Large intestine (tissue), 3 donors: Measurements from ENCODE around the gene CNGA1. TPM values are rescaled to one million over a fixed set of nuclear protein-coding genes. Genes with fewer than 3 reads are reported as not detected.

ENCODE experiments used
- DNase-seq, 2 donors: peaks; one replicate each; pipeline versions ENCODE4 v3.0.0 to v3.0.0-alpha.2; 2013
- H3K27ac ChIP-seq: one replicate; pipeline ENCODE4 v1.5.1; 2013; ENCODE audit warnings: low read length
- H3K27me3 ChIP-seq: 2 replicates; pipeline ENCODE4 v1.6.1; 2013; ENCODE audit warnings: low read length; ENCODE audit not compliant: control insufficient read depth, insufficient read depth
- H3K36me3 ChIP-seq: 2 replicates; pipeline ENCODE4 v1.6.1; 2013; ENCODE audit warnings: low read length; ENCODE audit not compliant: control insufficient read depth, insufficient read depth
- H3K4me1 ChIP-seq: one replicate; pipeline ENCODE4 v1.6.1; 2013; ENCODE audit warnings: low read length; ENCODE audit not compliant: control insufficient read depth, insufficient read depth
- H3K4me3 ChIP-seq: one replicate; pipeline ENCODE4 v1.5.1; 2013; ENCODE audit warnings: low read length
- H3K9me3 ChIP-seq: one replicate; pipeline ENCODE4 v1.6.1; 2013; ENCODE audit warnings: mild to moderate bottlenecking, low read depth, low read length, moderate library complexity; ENCODE audit not compliant: control insufficient read depth
- WGBS: methylation state at CpG from one replicate; pipeline ENCODE4 v1.1.5; 2013; ENCODE audit warnings: low lambda C conversion rate; ENCODE audit not compliant: insufficient coverage; 5-methylcytosine and 5-hydroxymethylcytosine counted together
- polyA plus RNA-seq: library from polyadenylated mRNA; unstranded; fragments of 120-200 nt; gene quantifications from one replicate; pipeline ENCODE4 v1.2.1, GENCODE V29; 2013

CNGA1 gene
- polyA plus RNA-seq, 1 donor, result 4.7 TPM

GRCh38 chr4:48031802-48032525 is 15.5 kb upstream of the CNGA1 start:
- WGBS, result 100% methylated on average over 2 of the region's 12 CpGs
- H3K4me1 ChIP-seq, result peaks cover 43% of the 10 kb centered on the region
- peak overlapping the region; percentile 82 for H3K27ac ChIP-seq

GRCh38 chr4:48030470-48030869 is 14.0 kb upstream of the CNGA1 start:
- Histone ChIP-seq H3K4me3 (no peak overlapping the region), H3K27me3 (no peaks in the 10 kb centered on the region), H3K9me3 (no peaks in the 10 kb centered on the region), H3K4me1 (peaks cover 43% of the 10 kb centered on the region), H3K36me3 (peaks cover 9% of the 10 kb centered on the region), H3K27ac (peak overlapping the region; percentile 33)
- no CpG with 5 or more reads among the region's 3 CpGs for WGBS
- no peak for DNase-seq

More at GRCh38 chr4:48031802-48032525, 15.5 kb upstream of the CNGA1 start:
- H3K36me3 ChIP-seq, result peaks cover 15% of the 10 kb centered on the region
- no peaks in the 10 kb centered on the region for H3K27me3 ChIP-seq
- H3K4me3 ChIP-seq, result no peak overlapping the region
- DNase-seq, result peak in 1 of 2 donors; percentile 53
- no peaks in the 10 kb centered on the region for H3K9me3 ChIP-seq

GRCh38 chr4:48028696-48029095 is 12.2 kb upstream of the CNGA1 start:
- Histone ChIP-seq H3K4me3 (no peak overlapping the region), H3K9me3 (no peaks in the 10 kb centered on the region), H3K27me3 (no peaks in the 10 kb centered on the region), H3K36me3 (peaks cover 15% of the 10 kb centered on the region), H3K27ac (no peak overlapping the region), H3K4me1 (peaks cover 41% of the 10 kb centered on the region)
- no peak for DNase-seq
- WGBS, result no CpG with 5 or more reads among the region's 2 CpGs

GRCh38 chr4:48027653-48028052 is 11.2 kb upstream of the CNGA1 start:
- Histone ChIP-seq H3K9me3 (no peaks in the 10 kb centered on the region), H3K27me3 (no peaks in the 10 kb centered on the region), H3K27ac (no peak overlapping the region), H3K4me3 (no peak overlapping the region), H3K4me1 (peaks cover 37% of the 10 kb centered on the region), H3K36me3 (peaks cover 15% of the 10 kb centered on the region)
- DNase-seq, result no peak

GRCh38 chr4:48025005-48025404 is 8.5 kb upstream of the CNGA1 start:
- Histone ChIP-seq H3K9me3 (no peaks in the 10 kb centered on the region), H3K27me3 (no peaks in the 10 kb centered on the region), H3K4me1 (peaks cover 32% of the 10 kb centered on the region), H3K4me3 (no peak overlapping the region), H3K27ac (peak overlapping the region; percentile 9), H3K36me3 (peaks cover 15% of the 10 kb centered on the region)
- WGBS, result 40% methylated on average over 1 of the region's 2 CpGs
- no peak for DNase-seq

GRCh38 chr4:48024522-48024921 is 8.0 kb upstream of the CNGA1 start:
- Histone ChIP-seq H3K4me3 (no peak overlapping the region), H3K36me3 (peaks cover 15% of the 10 kb centered on the region), H3K27ac (peak overlapping the region; percentile 9), H3K9me3 (no peaks in the 10 kb centered on the region), H3K4me1 (peaks cover 33% of the 10 kb centered on the region), H3K27me3 (no peaks in the 10 kb centered on the region)
- DNase-seq, result no peak
- WGBS, result no CpG with 5 or more reads among the region's 4 CpGs

GRCh38 chr4:48022192-48022799 is 5.8 kb upstream of the CNGA1 start:
- H3K9me3 ChIP-seq, result no peaks in the 10 kb centered on the region
- H3K27ac ChIP-seq, result peak overlapping the region; percentile 99
- peaks cover 41% of the 10 kb centered on the region for H3K4me1 ChIP-seq
- WGBS, result 17% methylated on average over 1 of the region's 3 CpGs
- DNase-seq, result peak; percentile 76 to 89
- H3K4me3 ChIP-seq, result no peak overlapping the region
- peaks cover 3% of the 10 kb centered on the region for H3K27me3 ChIP-seq
- peaks cover 15% of the 10 kb centered on the region for H3K36me3 ChIP-seq

GRCh38 chr4:48021100-48021499 is 4.6 kb upstream of the CNGA1 start:
- Histone ChIP-seq H3K36me3 (peaks cover 15% of the 10 kb centered on the region), H3K27me3 (peaks cover 3% of the 10 kb centered on the region), H3K27ac (peak overlapping the region; percentile 99), H3K4me3 (no peak overlapping the region), H3K4me1 (peaks cover 41% of the 10 kb centered on the region), H3K9me3 (no peaks in the 10 kb centered on the region)
- WGBS, result no CpG with 5 or more reads among the region's 1 CpG
- peak in 1 of 2 donors; percentile 56 for DNase-seq

GRCh38 chr4:48018112-48018511 is 1.6 kb upstream of the CNGA1 start:
- peak in 1 of 2 donors; percentile 35 for DNase-seq
- H3K9me3 ChIP-seq, result no peaks in the 10 kb centered on the region
- H3K27ac ChIP-seq, result peak overlapping the region; percentile 99
- H3K27me3 ChIP-seq, result peaks cover 3% of the 10 kb centered on the region
- peak overlapping the region; percentile 94 for H3K4me3 ChIP-seq
- no peaks in the 10 kb centered on the region for H3K36me3 ChIP-seq
- WGBS, result 60% methylated on average over 1 of the region's 2 CpGs
- peaks cover 35% of the 10 kb centered on the region for H3K4me1 ChIP-seq

GRCh38 chr4:48017108-48017571 is 659 bp upstream of the CNGA1 start:
- Histone ChIP-seq H3K27ac (peak overlapping the region; percentile 99), H3K4me3 (peak overlapping the region; percentile 94), H3K4me1 (peaks cover 27% of the 10 kb centered on the region), H3K36me3 (no peaks in the 10 kb centered on the region), H3K27me3 (peaks cover 3% of the 10 kb centered on the region), H3K9me3 (no peaks in the 10 kb centered on the region)
- no CpG with 5 or more reads among the region's 35 CpGs for WGBS
- peak; percentile 71 to 85 for DNase-seq
